HEK293 (cell line): ENCODE measurements around the gene RANBP2.
A peak's percentile ranks its signal among the peaks of the same experiment; 100 is the strongest.
"Not testable (repeated sequence)": the region's sequence is repeated elsewhere in the genome, so short reads cannot be mapped to it uniquely, and the experiment has no call there.

Source experiments
- CTCF ChIA-PET: fragments of 350-600 bp; formaldehyde crosslinking; extraction: SDS; loops from one replicate; lab custom pipeline; 2021; ENCODE audit warnings: antibody characterized with exemption; lab: Yijun Ruan, JAX
- POLR2A ChIA-PET: fragments of 300-600 bp; formaldehyde crosslinking; extraction: SDS; loops from one replicate; lab custom pipeline; 2020; ENCODE audit warnings: antibody characterized with exemption, inconsistent platforms; lab: Yijun Ruan, JAX
- H3K27ac ChIP-seq: fragments of 200-500 bp; sonication (Bioruptor generic); 2 replicates; pipeline ENCODE4 v1.5.1; 2014; ENCODE audit warnings: low read depth, low read length, control low read depth, inconsistent platforms; ENCODE audit errors: extremely low read depth
- H3K36me3 ChIP-seq, 2 experiments: fragments of 200-500 bp in 1 of 2; sonication (Bioruptor generic) in 1 of 2; 1 replicate in 1 of 2; 2 replicates in 1 of 2; pipeline ENCODE4 v1.5.1; 2014 to 2017; ENCODE audit warnings: inconsistent platforms in 2 of 2, low read length in 2 of 2; ENCODE audit not compliant: control insufficient read depth in 2 of 2, insufficient read depth in 1 of 2
- H3K4me1 ChIP-seq: fragments of 200-500 bp; sonication (Bioruptor generic); 2 replicates; pipeline ENCODE4 v1.5.1; 2014; ENCODE audit warnings: mild to moderate bottlenecking, low read length, inconsistent platforms; ENCODE audit not compliant: control insufficient read depth, insufficient read depth
- H3K4me3 ChIP-seq: 2 replicates; pipeline ENCODE4 v1.5.1; 2011; ENCODE audit warnings: low read depth, mild to moderate bottlenecking, control low read depth, low read length, moderate library complexity
- H3K9me3 ChIP-seq: fragments of 200-500 bp; sonication (Bioruptor generic); 2 replicates; pipeline ENCODE4 v1.5.1; 2014; ENCODE audit warnings: low read depth, low read length, inconsistent platforms; ENCODE audit not compliant: control insufficient read depth, insufficient read depth
- ELK4 ChIP-seq: IDR thresholded peaks from 2 replicates; pipeline ENCODE4 v1.6.1; 2011; ENCODE audit warnings: mild to moderate bottlenecking, low read depth, low read length, borderline replicate concordance
- GLI2 ChIP-seq: fragments of 450-650 bp; formaldehyde crosslinking; IDR thresholded peaks from 2 replicates; pipeline ENCODE4; 2017; ENCODE audit warnings: missing biosample characterization, missing genetic modification characterization, low read depth, borderline replicate concordance
- ZNF133 ChIP-seq: fragments of 450-650 bp; formaldehyde crosslinking; IDR thresholded peaks from 2 replicates; pipeline ENCODE4 v1.5.1; 2016; ENCODE audit warnings: missing biosample characterization, missing genetic modification characterization
- ZNF514 ChIP-seq: fragments of 450-650 bp; formaldehyde crosslinking; IDR thresholded peaks from 2 replicates; pipeline ENCODE4 v1.5.1; 2016; ENCODE audit warnings: missing biosample characterization, missing genetic modification characterization
- ZNF560 ChIP-seq: fragments of 450-650 bp; formaldehyde crosslinking; IDR thresholded peaks from 2 replicates; pipeline ENCODE4 v1.5.1; 2017; ENCODE audit warnings: missing biosample characterization, missing genetic modification characterization, borderline replicate concordance
- ZNF585B ChIP-seq: fragments of 450-650 bp; formaldehyde crosslinking; IDR thresholded peaks from 2 replicates; pipeline ENCODE4 v1.5.1; 2016; ENCODE audit warnings: missing biosample characterization, missing genetic modification characterization
- ZNF843 ChIP-seq: fragments of 450-650 bp; formaldehyde crosslinking; IDR thresholded peaks from 2 replicates; pipeline ENCODE4 v1.5.1; 2016; ENCODE audit warnings: missing biosample characterization, missing genetic modification characterization
- ZSCAN23 ChIP-seq: fragments of 450-650 bp; formaldehyde crosslinking; IDR thresholded peaks from 2 replicates; pipeline ENCODE4 v1.5.1; 2016; ENCODE audit warnings: missing biosample characterization, missing genetic modification characterization
- TF ChIP-seq, protein P1 (sequence below): fragments of 450-650 bp; formaldehyde crosslinking; IDR thresholded peaks from 2 replicates; pipeline ENCODE4 v1.5.1; 2016; ENCODE audit warnings: missing biosample characterization, missing genetic modification characterization, low read depth
- TF ChIP-seq, protein P2 (sequence below): fragments of 450-650 bp; formaldehyde crosslinking; IDR thresholded peaks from 2 replicates; pipeline ENCODE4 v1.5.1; 2016; ENCODE audit warnings: missing biosample characterization, missing genetic modification characterization

Gene RANBP2

GRCh38 chr2:108719149-108720044, at the start of gene RANBP2 (continued):
- TF ChIP-seq ZSCAN23 (tag by site-specific recombination) = no peak
- TF ChIP-seq ZNF585B (tag by site-specific recombination) = no peak
- no peak for TF ChIP-seq ELK4
- no peak for TF ChIP-seq ZNF514 (tag by site-specific recombination)
- no peak for TF ChIP-seq ZNF560
- TF ChIP-seq, protein P1, sequence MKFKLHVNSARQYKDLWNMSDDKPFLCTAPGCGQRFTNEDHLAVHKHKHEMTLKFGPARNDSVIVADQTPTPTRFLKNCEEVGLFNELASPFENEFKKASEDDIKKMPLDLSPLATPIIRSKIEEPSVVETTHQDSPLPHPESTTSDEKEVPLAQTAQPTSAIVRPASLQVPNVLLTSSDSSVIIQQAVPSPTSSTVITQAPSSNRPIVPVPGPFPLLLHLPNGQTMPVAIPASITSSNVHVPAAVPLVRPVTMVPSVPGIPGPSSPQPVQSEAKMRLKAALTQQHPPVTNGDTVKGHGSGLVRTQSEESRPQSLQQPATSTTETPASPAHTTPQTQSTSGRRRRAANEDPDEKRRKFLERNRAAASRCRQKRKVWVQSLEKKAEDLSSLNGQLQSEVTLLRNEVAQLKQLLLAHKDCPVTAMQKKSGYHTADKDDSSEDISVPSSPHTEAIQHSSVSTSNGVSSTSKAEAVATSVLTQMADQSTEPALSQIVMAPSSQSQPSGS (tag by site-specific recombination) = peak; percentile 50; the same call in 1 of the 2 replicates
- no peak for TF ChIP-seq GLI2 (tag by site-specific recombination)
- TF ChIP-seq, protein P2, sequence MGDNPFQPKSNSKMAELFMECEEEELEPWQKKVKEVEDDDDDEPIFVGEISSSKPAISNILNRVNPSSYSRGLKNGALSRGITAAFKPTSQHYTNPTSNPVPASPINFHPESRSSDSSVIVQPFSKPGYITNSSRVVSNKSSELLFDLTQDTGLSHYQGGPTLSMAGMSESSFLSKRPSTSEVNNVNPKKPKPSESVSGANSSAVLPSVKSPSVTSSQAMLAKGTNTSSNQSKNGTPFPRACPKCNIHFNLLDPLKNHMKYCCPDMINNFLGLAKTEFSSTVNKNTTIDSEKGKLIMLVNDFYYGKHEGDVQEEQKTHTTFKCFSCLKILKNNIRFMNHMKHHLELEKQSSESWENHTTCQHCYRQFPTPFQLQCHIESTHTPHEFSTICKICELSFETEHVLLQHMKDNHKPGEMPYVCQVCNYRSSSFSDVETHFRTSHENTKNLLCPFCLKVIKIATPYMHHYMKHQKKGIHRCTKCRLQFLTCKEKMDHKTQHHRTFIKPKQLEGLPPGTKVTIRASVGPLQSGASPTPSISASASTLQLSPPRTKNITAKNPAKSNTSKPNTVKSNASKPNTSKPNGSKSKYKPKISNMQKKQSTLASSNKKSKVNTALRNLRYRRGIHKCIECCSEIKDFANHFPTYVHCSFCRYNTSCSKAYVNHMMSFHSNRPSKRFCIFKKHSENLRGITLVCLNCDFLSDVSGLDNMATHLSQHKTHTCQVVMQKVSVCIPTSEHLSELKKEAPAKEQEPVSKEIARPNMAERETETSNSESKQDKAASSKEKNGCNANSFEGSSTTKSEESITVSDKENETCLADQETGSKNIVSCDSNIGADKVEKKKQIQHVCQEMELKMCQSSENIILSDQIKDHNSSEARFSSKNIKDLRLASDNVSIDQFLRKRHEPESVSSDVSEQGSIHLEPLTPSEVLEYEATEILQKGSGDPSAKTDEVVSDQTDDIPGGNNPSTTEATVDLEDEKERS (tag by site-specific recombination) = no peak
- TF ChIP-seq ZNF843 (tag by site-specific recombination) = peak; percentile 73
- TF ChIP-seq ZNF133 (tag by site-specific recombination) = no peak
- TF ChIP-seq, all 188 proteins: peak for 50

DNA sequence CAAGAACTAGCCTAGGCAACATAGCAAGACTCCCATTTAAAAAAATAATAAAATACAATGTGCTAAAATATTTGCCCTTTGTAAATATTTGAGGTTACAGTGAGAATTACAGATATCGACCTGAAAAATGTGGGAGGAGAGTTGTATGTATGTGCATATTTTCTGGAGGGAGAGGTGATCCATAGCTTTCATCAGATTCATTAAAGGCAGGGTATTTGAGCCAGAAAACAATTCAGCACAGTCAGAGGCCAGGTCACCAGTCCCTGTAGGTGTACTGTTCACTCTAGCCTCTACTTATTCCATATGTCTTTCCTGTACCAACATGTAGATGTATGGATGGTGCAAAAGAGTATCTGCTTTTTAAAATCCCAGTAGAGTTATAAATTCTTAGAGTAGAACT, 49.0 kb upstream of the RANBP2 start:
- H3K9me3 ChIP-seq, CTCF ChIA-PET, H3K36me3 ChIP-seq, H3K27ac ChIP-seq, POLR2A ChIA-PET, H3K4me1 ChIP-seq, H3K4me3 ChIP-seq: not testable (repeated sequence)

DNA sequence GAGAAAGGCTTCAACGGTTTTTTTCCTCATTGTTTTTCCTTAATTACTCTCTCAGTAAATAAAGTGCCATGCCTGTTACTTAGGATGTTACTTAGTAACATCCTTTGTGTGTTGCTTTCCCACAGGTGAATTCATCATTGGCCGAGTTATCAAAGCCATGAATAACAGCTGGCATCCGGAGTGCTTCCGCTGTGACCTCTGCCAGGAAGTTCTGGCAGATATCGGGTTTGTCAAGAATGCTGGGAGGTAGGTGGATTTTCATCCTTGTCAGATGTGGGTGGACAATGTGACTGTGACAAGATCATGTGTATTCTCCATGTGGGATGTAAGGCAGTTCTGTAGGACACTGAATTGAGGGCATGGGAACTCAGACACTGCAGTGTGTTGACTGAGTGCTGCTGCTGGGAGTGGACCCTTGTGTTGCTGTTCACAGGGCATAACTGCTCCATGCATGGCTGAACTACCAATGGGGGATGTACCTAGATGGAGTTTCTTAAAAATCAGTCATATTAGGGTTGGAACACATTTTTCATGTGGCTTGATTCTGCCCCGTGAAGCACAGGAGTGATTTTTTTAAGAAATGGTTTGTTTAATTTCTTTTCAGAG, 47.0 kb upstream of the RANBP2 start:
- not testable (repeated sequence) for H3K9me3 ChIP-seq

DNA sequence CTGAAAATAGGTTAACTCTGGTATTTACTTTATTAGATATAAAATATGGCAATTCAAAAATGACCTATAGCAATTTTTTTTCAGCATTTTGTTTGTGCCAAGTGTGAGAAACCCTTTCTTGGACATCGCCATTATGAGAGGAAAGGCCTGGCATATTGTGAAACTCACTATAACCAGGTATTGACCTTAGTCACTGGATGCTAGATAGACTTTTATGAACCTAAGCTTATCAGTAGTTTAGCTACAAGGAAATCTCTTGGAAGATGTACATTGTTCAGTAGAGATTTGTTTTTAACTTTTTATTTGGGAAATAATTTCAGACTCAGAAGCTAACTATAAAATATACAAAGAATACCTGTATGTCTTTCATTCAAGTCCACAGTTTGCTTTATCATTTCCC, 42.8 kb upstream of the RANBP2 start:
- H3K27ac ChIP-seq, H3K9me3 ChIP-seq, POLR2A ChIA-PET, H3K4me3 ChIP-seq, H3K4me1 ChIP-seq, H3K36me3 ChIP-seq: not testable (repeated sequence)
- CTCF ChIA-PET = interaction anchor here (0.5 kb wide), 1 partner anchor 97 kb away, joined by 5 read pairs; no protein-coding TSS in a partner anchor

More for the DNA sequence above, 47.0 kb upstream of the RANBP2 start:
- POLR2A ChIA-PET, H3K36me3 ChIP-seq, H3K4me1 ChIP-seq, H3K27ac ChIP-seq, CTCF ChIA-PET, H3K4me3 ChIP-seq: not testable (repeated sequence)

GRCh38 chr2:108677239-108677744, 42.0 kb upstream of the RANBP2 start:
- peaks cover 0 to 11% of the 10 kb centered on the region in 2 experiments; a peak in 2 of 3 replicates for H3K36me3 ChIP-seq
- H3K4me3 ChIP-seq, CTCF ChIA-PET, H3K27ac ChIP-seq, H3K9me3 ChIP-seq, POLR2A ChIA-PET, H3K4me1 ChIP-seq: not testable (repeated sequence)

- CTCF ChIA-PET, H3K36me3 ChIP-seq, POLR2A ChIA-PET, H3K27ac ChIP-seq, H3K4me1 ChIP-seq, H3K4me3 ChIP-seq, H3K9me3 ChIP-seq: not testable (repeated sequence)
Observed at GRCh38 chr2:108678198-108678651, 41.1 kb upstream of the RANBP2 start.

DNA sequence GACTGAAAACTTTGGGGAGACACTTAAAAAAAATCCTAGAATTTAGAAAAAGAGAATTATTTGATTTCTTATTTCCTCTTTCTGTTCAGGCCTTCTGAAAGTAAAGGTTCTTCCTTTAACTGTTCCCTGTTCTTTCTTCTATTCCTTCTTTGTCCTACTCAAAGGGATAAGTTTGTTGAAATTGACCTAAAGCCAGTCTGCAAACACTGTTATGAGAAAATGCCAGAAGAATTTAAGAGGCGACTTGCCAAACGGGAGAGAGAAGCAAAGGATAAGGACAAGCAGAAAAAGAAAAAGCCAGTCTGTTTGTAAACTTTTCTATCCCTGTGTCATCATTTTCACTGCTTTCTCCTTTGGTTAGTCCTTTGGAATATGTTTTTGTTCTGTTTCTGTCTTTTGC, 38.5 kb upstream of the RANBP2 start:
- CTCF ChIA-PET = interaction anchor here (2.1 kb wide), 1 partner anchor 44 kb away, joined by 8 read pairs; no protein-coding TSS in a partner anchor
- not testable (repeated sequence) for H3K4me1 ChIP-seq, H3K27ac ChIP-seq, H3K4me3 ChIP-seq, H3K36me3 ChIP-seq, H3K9me3 ChIP-seq
- POLR2A ChIA-PET = interaction anchor here (0.6 kb wide), 1 partner anchor 74 kb away, joined by 10 read pairs; no protein-coding TSS in a partner anchor
